Heart left ventricle (tissue), 16 donors: ENCODE data around the gene WNK2. TPM values are rescaled to one million over a fixed set of nuclear protein-coding genes. Genes with fewer than 3 reads are reported as not detected.

Experiments
- ATAC-seq, 4 donors: fragments of 200-7000 bp; cut with Tn5 transposase; one replicate each; pipeline ENCODE4 v1.9.1; 2020 to 2022; ENCODE audit warnings: moderate library complexity in 4 of 4, mild to moderate bottlenecking in 3 of 4, moderate number of reproducible peaks in 1 of 4
- DNase-seq, 5 donors: peaks; one replicate each; pipeline ENCODE4 v3.0.0-alpha.2; 2020
- H3K27ac ChIP-seq, 12 donors: fragments of 200-600 bp; sonication (generic) in 4 of 12; one replicate each; pipeline versions ENCODE4 v1.5.0 to v1.8.0; 2016 to 2022; ENCODE audit warnings: mild to moderate bottlenecking in 2 of 12
- H3K27me3 ChIP-seq, 9 donors: fragments of 200-600 bp; sonication (generic) in 2 of 9; one replicate each; pipeline versions ENCODE4 v1.5.1 to v1.8.0; 2016 to 2022; ENCODE audit warnings: mild to moderate bottlenecking in 3 of 9
- H3K36me3 ChIP-seq, 9 donors: fragments of 200-600 bp; sonication (generic) in 2 of 9; one replicate each; pipeline versions ENCODE4 v1.5.0 to v1.8.0; 2018 to 2022; ENCODE audit warnings: mild to moderate bottlenecking in 2 of 9
- H3K4me1 ChIP-seq, 12 donors: fragments of 200-600 bp; sonication (generic) in 4 of 12; one replicate each; pipeline versions ENCODE4 v1.5.0 to v1.8.0; 2016 to 2022; ENCODE audit warnings: mild to moderate bottlenecking in 3 of 12
- H3K4me3 ChIP-seq, 12 donors: fragments of 200-600 bp; sonication (generic) in 4 of 12; one replicate each; pipeline versions ENCODE4 v1.5.0 to v1.8.0; 2017 to 2022; ENCODE audit warnings: mild to moderate bottlenecking in 9 of 12, moderate library complexity in 4 of 12
- H3K9me3 ChIP-seq, 12 donors: fragments of 200-600 bp; sonication (generic) in 4 of 12; one replicate each; pipeline versions ENCODE4 v1.5.0 to v1.8.0; 2016 to 2022; ENCODE audit warnings: mild to moderate bottlenecking in 1 of 12
- CTCF ChIP-seq, 12 donors: fragments of 200-600 bp; sonication (generic) in 4 of 12; IDR thresholded peaks; one replicate each; pipeline versions ENCODE4 v1.5.0 to v1.8.0; 2018 to 2022; ENCODE audit warnings: antibody characterized with exemption in 12 of 12, mild to moderate bottlenecking in 5 of 12
- POLR2A ChIP-seq, 2 donors: fragments of 450-650 bp; IDR thresholded peaks; one replicate each; pipeline ENCODE4 v1.6.1; 2017; ENCODE audit warnings: antibody characterized with exemption in 2 of 2, mild to moderate bottlenecking in 2 of 2, moderate library complexity in 2 of 2
- WGBS, 4 donors: extraction: QIAGEN DNeasy Blood & Tissue Kit in 2 of 4; methylation state at CpG; one replicate each; pipeline versions ENCODE4 v1.1.5 to v1.1.7; 2013 to 2018; 5-methylcytosine and 5-hydroxymethylcytosine counted together
- intact Hi-C, 10 donors: fragments of 100-400 bp; cut with DNase I; formaldehyde crosslinking; loops; one replicate each; pipeline versions ENCODE4 v1.11.1 to v1.14.2; 2022
- polyA plus RNA-seq, 2 donors: library from polyadenylated mRNA; stranded (reverse); fragments of 200-250 nt; gene quantifications; one replicate each; pipeline ENCODE4 v1.2.3, GENCODE V29; 2013
- total RNA-seq, 9 donors: library from RNA; depleted of rRNA in 2 of 9; stranded (reverse); fragments of >200 nt in 2 of 9; fragmentation: NEBNext Ultra II Directional in 3 of 9; extraction: Animal tissue kit (Norgen Biotek cat#: 25700) in 3 of 9; gene quantifications; one replicate each; pipeline versions ENCODE4 v1.1.0 to v1.2.4, GENCODE V29; 2016 to 2023
- donor health status: ischemic (EF 13 %, LVEDD 7.1; RV severe dilation, severe dysfunction).
- donor health status: healthy with polysubstance abuse.
- donor health status: DM: no; HTN: yes; CAD: no.
- donor health status: DM: no; HTN: no; CAD: no.
- donor health status: ischemic (EF 25% LVEDD 6.9; RV normal size, moderate dysfunction).
- donor health status: ischemic (EF 25% LVEDD 5.7; RV mildly dilated, moderate dysfunction).
- donor health status: healthy.
- donor health status: DM: yes; HTN: yes; CAD: no.
- donor health status: ischemic (EF 35%, LVEDD 5.7; RV mildly dilated, moderate dysfunction).
- donor health status: nonischemic (EF 11% LVEDD 7.7; RV severe dilation, severe dysfunction).
- donor health status: DM: yes; HTN: yes; CAD: no.
- donor health status: PGD.
- donor health status: ischemic (EF 29% LVEDD 5.4; RV normal size, mild dysfunction).
- donor health status: nonischemic (EF 23%, LVEDD 6.1; RV moderate dilation, normal function).

The WNK2 gene
- total and polyA plus RNA-seq, 11 donors = 29.4 to 206 (median 112) TPM

DNA sequence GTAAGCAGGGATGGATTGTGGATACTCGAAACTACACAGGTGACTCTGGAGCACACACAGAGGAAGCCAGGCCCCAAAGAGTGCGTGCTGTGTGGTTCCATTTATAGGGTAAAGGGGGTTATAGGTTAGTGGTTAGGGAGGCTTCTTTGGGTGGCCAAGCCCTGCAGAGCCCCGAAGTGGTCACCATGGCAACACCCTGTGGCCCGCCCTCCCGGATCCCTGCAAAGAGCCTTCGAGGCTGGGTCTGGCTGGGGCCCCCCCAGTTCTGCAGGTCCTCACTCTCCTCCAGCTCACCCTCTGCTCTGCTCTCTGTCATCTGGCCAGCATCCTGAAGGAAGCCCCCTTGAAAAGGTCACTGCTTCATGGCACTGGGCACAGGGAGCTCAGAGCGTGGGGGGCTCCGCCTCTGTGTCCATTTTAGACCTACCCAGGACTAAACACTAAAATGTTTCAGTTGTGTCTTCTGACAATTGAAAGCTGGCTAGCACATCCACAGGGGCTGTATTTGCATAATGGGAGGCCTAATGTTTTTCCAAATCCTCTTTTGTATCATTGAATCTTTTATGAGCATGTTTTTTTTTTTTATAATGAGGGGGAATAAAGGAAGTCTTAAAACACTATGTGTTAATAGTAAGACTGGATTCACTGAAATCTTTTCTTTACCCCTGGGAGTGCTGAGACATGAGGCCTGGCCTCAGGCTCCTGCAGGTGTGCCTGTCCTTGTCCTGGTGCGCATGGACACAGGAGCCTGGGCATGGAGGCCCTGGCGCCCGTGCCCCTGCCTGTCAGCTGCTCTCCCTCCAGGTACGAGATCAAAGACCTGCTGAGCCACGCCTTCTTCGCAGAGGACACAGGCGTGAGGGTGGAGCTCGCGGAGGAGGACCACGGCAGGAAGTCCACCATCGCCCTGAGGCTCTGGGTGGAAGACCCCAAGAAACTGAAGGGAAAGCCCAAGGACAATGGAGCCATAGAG, 55.3 kb downstream of the WNK2 start:
- DNase-seq (peak in 1 of 5 donors; percentile 53), ATAC-seq (no peak)
- peaks cover 0 to 8% (median 0%) of the 10 kb centered on the region in 9 donors for H3K27me3 ChIP-seq
- peaks cover 0 to 33% (median 0%) of the 10 kb centered on the region in 9 donors for H3K36me3 ChIP-seq
- intact Hi-C loops = no loop called here
- H3K27ac ChIP-seq = no peak overlapping the region
- TF ChIP-seq POLR2A (IDR thresholded peaks at IDR 0.05) (no peak), CTCF (IDR thresholded peaks at IDR 0.05) (no peak)
- H3K9me3 ChIP-seq = no peaks in the 10 kb centered on the region
- WGBS, 4 donors = 81 to 90% (median 88%) methylated on average over 18 to 19 of the region's 19 CpGs
- H3K4me1 ChIP-seq = peaks cover 0 to 24% (median 3%) of the 10 kb centered on the region in 12 donors
- H3K4me3 ChIP-seq = no peak overlapping the region

- DNase-seq = no peak
- no peaks in the 10 kb centered on the region for H3K9me3 ChIP-seq
Measured at GRCh38 chr9:93240891-93241334, 57.0 kb downstream of the WNK2 start.

DNA sequence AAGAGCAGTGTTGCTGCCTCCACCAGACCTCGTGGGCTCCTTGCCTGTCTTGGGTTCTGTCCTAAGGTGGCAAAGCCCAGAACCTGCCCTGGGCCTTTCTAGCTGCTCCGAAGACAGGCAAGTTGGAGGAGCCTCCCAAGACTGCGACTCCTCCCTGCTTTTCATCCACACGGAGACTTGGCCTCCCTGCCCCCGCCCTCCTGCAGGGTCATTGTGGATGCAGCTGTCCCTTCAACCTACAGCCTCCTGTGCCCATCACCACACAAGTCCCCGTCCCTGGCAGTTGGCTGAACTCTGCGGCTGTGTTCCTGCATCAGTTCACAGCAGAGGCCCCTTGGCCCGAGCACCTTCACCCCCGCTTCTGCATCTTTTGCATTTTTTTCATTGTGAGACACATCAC, 59.2 kb downstream of the WNK2 start:
- ATAC-seq (no peak), DNase-seq (no peak)
- no peaks in the 10 kb centered on the region for H3K27me3 ChIP-seq
- H3K27ac ChIP-seq = no peak overlapping the region
- peaks cover 0 to 38% (median 6%) of the 10 kb centered on the region in 12 donors for H3K4me1 ChIP-seq
- H3K4me3 ChIP-seq = no peak overlapping the region
- WGBS, 4 donors = 78 to 85% (median 80%) methylated on average over 8 to 9 of the region's 9 CpGs
- no peaks in the 10 kb centered on the region for H3K9me3 ChIP-seq
- TF ChIP-seq POLR2A (IDR thresholded peaks at IDR 0.05) = no peak
- TF ChIP-seq CTCF (IDR thresholded peaks at IDR 0.05) = no peak
- peaks cover 0 to 32% (median 0%) of the 10 kb centered on the region in 9 donors for H3K36me3 ChIP-seq
- intact Hi-C loops = no loop called here

More at GRCh38 chr9:93240891-93241334, 57.0 kb downstream of the WNK2 start:
- TF ChIP-seq CTCF (IDR thresholded peaks at IDR 0.05) (no peak), POLR2A (IDR thresholded peaks at IDR 0.05) (no peak)
- H3K27me3 ChIP-seq = no peaks in the 10 kb centered on the region
- intact Hi-C loops = no loop called here
- no peak overlapping the region for H3K4me3 ChIP-seq
- H3K36me3 ChIP-seq = peaks cover 0 to 32% (median 0%) of the 10 kb centered on the region in 9 donors
- 36 to 53% (median 45%) methylated on average over 9 of the region's 9 CpGs for WGBS, 4 donors
- peaks cover 0 to 28% (median 5%) of the 10 kb centered on the region in 12 donors for H3K4me1 ChIP-seq
- H3K27ac ChIP-seq = peak overlapping the region in 1 of 12 donors; percentile 40
- ATAC-seq = peak in 1 of 4 donors; percentile 39

GRCh38 chr9:93244101-93244500, 60.2 kb downstream of the WNK2 start:
- Histone ChIP-seq H3K4me1 (peaks cover 0 to 43% (median 6%) of the 10 kb centered on the region in 12 donors), H3K27ac (no peak overlapping the region), H3K27me3 (no peaks in the 10 kb centered on the region), H3K9me3 (no peaks in the 10 kb centered on the region), H3K4me3 (no peak overlapping the region), H3K36me3 (peaks cover 0 to 24% (median 0%) of the 10 kb centered on the region in 9 donors)
- WGBS, 4 donors = 59 to 70% (median 61%) methylated on average over 5 of the region's 5 CpGs
- TF ChIP-seq POLR2A (IDR thresholded peaks at IDR 0.05) (no peak), CTCF (IDR thresholded peaks at IDR 0.05) (no peak)
- intact Hi-C loops = no loop called here
- ATAC-seq (no peak), DNase-seq (no peak)
